WERI-Rb-1 (cell line): Measurements from ENCODE around the gene APAF1.

Source experiments
- DNase-seq: peaks from one replicate; pipeline ENCODE4 v3.0.0-alpha.2; 2020
- H3K27ac ChIP-seq: fragments of 250-450 bp; sonication (Bioruptor Pico); 2 replicates; pipeline ENCODE4 v1.5.1; 2020; ENCODE audit warnings: mild to moderate bottlenecking, moderate library complexity
- H3K27me3 ChIP-seq: fragments of 250-450 bp; sonication (Bioruptor Pico); 2 replicates; pipeline ENCODE4 v1.5.1; 2021; ENCODE audit warnings: mild to moderate bottlenecking, low read depth, moderate library complexity; ENCODE audit not compliant: insufficient read depth, severe bottlenecking
- H3K36me3 ChIP-seq: fragments of 250-450 bp; sonication (Bioruptor Pico); 2 replicates; pipeline ENCODE4 v1.5.1; 2020; ENCODE audit warnings: mild to moderate bottlenecking, moderate library complexity
- H3K4me3 ChIP-seq: 2 replicates; pipeline ENCODE4 v1.5.1; 2011; ENCODE audit warnings: low read depth, mild to moderate bottlenecking, control low read depth, low read length
- H3K9me3 ChIP-seq: fragments of 250-450 bp; sonication (Bioruptor Pico); 2 replicates; pipeline ENCODE4 v1.5.1; 2021; ENCODE audit warnings: mild to moderate bottlenecking, moderate library complexity; ENCODE audit not compliant: severe bottlenecking
- TF ChIP-seq, protein P1 (sequence below): IDR thresholded peaks from 2 replicates; pipeline ENCODE4 v1.5.1; 2011; ENCODE audit warnings: low read depth, mild to moderate bottlenecking, control low read depth, inconsistent platforms, low read length

APAF1 gene

GRCh38 chr12:98757455-98757854 is 112.4 kb downstream of the APAF1 start:
- no peaks in the 10 kb centered on the region for H3K9me3 ChIP-seq
- H3K4me3 ChIP-seq, result no peak overlapping the region
- TF ChIP-seq, protein P1, sequence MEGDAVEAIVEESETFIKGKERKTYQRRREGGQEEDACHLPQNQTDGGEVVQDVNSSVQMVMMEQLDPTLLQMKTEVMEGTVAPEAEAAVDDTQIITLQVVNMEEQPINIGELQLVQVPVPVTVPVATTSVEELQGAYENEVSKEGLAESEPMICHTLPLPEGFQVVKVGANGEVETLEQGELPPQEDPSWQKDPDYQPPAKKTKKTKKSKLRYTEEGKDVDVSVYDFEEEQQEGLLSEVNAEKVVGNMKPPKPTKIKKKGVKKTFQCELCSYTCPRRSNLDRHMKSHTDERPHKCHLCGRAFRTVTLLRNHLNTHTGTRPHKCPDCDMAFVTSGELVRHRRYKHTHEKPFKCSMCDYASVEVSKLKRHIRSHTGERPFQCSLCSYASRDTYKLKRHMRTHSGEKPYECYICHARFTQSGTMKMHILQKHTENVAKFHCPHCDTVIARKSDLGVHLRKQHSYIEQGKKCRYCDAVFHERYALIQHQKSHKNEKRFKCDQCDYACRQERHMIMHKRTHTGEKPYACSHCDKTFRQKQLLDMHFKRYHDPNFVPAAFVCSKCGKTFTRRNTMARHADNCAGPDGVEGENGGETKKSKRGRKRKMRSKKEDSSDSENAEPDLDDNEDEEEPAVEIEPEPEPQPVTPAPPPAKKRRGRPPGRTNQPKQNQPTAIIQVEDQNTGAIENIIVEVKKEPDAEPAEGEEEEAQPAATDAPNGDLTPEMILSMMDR, result no peak
- H3K36me3 ChIP-seq, result no peaks in the 10 kb centered on the region
- DNase-seq, result no peak
- H3K27ac ChIP-seq, result no peak overlapping the region
- no peaks in the 10 kb centered on the region for H3K27me3 ChIP-seq

DNA sequence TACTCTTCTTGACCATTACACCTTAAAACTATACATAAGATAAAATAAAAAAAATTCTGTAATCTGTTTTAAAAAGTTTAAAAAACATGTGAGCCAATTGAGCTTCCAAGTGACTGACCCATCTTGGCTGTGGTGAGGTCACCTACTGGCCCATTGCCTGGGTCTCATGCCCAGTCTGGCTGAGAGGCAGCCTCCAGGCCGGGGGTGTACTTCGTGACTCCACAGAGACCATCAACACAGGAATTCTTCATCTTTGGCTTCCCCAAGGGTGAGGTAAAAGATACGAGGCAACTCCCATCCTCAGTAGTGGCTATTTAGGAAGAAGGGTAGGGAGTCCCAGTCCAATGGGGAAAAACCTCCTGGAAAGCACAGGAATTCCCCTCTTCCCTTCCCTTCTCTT is 113.2 kb downstream of the APAF1 start:
- DNase-seq, result no peak
- H3K36me3 ChIP-seq, result no peaks in the 10 kb centered on the region
- no peaks in the 10 kb centered on the region for H3K9me3 ChIP-seq
- H3K27me3 ChIP-seq, result no peaks in the 10 kb centered on the region
- TF ChIP-seq, protein P1, result no peak
- no peak overlapping the region for H3K27ac ChIP-seq
- H3K4me3 ChIP-seq, result no peak overlapping the region

DNA sequence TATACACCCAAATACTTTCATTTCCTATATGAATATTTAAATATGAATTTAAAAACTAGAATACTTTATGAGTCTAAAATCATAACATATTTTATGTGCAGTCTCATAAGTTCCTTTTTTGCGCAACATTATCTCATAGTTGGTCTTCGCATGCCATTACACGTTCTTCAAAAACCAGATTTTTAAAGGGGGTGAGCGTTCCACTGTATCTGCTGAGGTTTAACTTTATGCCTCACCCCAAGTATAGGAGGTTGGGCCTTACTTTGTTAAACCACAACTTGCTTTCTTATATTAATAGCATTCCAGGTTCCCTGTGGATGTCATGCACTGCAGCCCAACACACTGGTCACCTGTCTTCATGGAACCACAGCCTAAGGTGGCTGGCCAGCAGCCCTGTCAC is 118.6 kb downstream of the APAF1 start:
- H3K27ac ChIP-seq, result no peak overlapping the region
- H3K36me3 ChIP-seq, result no peaks in the 10 kb centered on the region
- TF ChIP-seq, protein P1, result no peak
- no peaks in the 10 kb centered on the region for H3K27me3 ChIP-seq
- H3K4me3 ChIP-seq, result no peak overlapping the region
- no peaks in the 10 kb centered on the region for H3K9me3 ChIP-seq
- no peak for DNase-seq

- TF ChIP-seq, protein P1, result no peak
- H3K36me3 ChIP-seq, result no peaks in the 10 kb centered on the region
These were observed 122.2 kb downstream of the APAF1 start for GRCh38 chr12:98767248-98767647.

GRCh38 chr12:98769068-98769467 is 124.0 kb downstream of the APAF1 start:
- DNase-seq, result no peak
- no peak overlapping the region for H3K4me3 ChIP-seq
- TF ChIP-seq, protein P1, result no peak
- H3K9me3 ChIP-seq, result no peaks in the 10 kb centered on the region
- no peak overlapping the region for H3K27ac ChIP-seq
- no peaks in the 10 kb centered on the region for H3K36me3 ChIP-seq
- no peaks in the 10 kb centered on the region for H3K27me3 ChIP-seq

More at GRCh38 chr12:98767248-98767647, 122.2 kb downstream of the APAF1 start:
- DNase-seq, result no peak
- H3K27me3 ChIP-seq, result no peaks in the 10 kb centered on the region
- H3K27ac ChIP-seq, result no peak overlapping the region
- no peak overlapping the region for H3K4me3 ChIP-seq
- no peaks in the 10 kb centered on the region for H3K9me3 ChIP-seq

- Histone ChIP-seq H3K4me3 (no peak overlapping the region), H3K36me3 (no peaks in the 10 kb centered on the region), H3K27me3 (no peaks in the 10 kb centered on the region), H3K9me3 (no peaks in the 10 kb centered on the region), H3K27ac (no peak overlapping the region)
- DNase-seq, result no peak
- TF ChIP-seq, protein P1, result no peak
These were observed 125.1 kb downstream of the APAF1 start for GRCh38 chr12:98770230-98770629.
